ENCODE data around the gene ZNF669. TPM values are rescaled to one million over a fixed set of nuclear protein-coding genes. Genes with fewer than 3 reads are reported as not detected.
A peak's percentile ranks its signal among the peaks of the same experiment; 100 is the strongest.

ZNF669 gene
- total RNA-seq, 1 experiment from 2014 or later = 9.1 TPM

GRCh38 chr1:247115141-247115510 lies 11.0 kb upstream of the ZNF669 start:
- no TSS peak for BruUV-seq (replicated peaks)
- H3K4me3 Mint-ChIP-seq (ENCODE audit: unreplicated experiment) = peak overlapping the region; percentile 24
- POLR2A ChIA-PET = no interaction called here

GRCh38 chr1:247114351-247115140 lies 10.4 kb upstream of the ZNF669 start:
- H3K4me3 Mint-ChIP-seq (ENCODE audit: unreplicated experiment) = peak overlapping the region; percentile 24
- H3K36me3 ChIP-seq (ENCODE audit: control insufficient read depth, insufficient read depth, low read length) = no peaks in the 10 kb centered on the region
- TF ChIP-seq CTCF (IDR thresholded peaks at IDR 0.05; ENCODE audit: insufficient read depth in 1 of 2, low read depth in 1 of 2, low read length in 1 of 2, severe bottlenecking in 1 of 2, unreplicated experiment in 1 of 2) = no peak
- no peak for DNase-seq
- H3K4me1 Mint-ChIP-seq (ENCODE audit: low read depth, unreplicated experiment) = no peaks in the 10 kb centered on the region
- no TSS peak for BruUV-seq (replicated peaks)
- peaks cover 18% of the 10 kb centered on the region for H3K36me3 Mint-ChIP-seq (ENCODE audit: insufficient read depth, unreplicated experiment)
- intact Hi-C loops (cut with micrococcal nuclease; ENCODE audit: unreplicated experiment) = no loop called here
- no peak overlapping the region for H3K4me3 ChIP-seq (ENCODE audit: low read depth, low read length)
- no peaks in the 10 kb centered on the region for H3K9me3 ChIP-seq
- ChIA-PET CTCF (no interaction called here), POLR2A (no interaction called here)
- H3K27ac Mint-ChIP-seq (ENCODE audit: unreplicated experiment) = peak overlapping the region; percentile 88
- no peaks in the 10 kb centered on the region for H3K9me3 Mint-ChIP-seq (ENCODE audit: unreplicated experiment)
- H3K4me1 ChIP-seq = peaks cover 6% of the 10 kb centered on the region; the same call in 1 of the 2 replicates
- no peaks in the 10 kb centered on the region for H3K27me3 ChIP-seq (replicated peaks; ENCODE audit: control insufficient read depth, insufficient read depth, low read length)
- no peaks in the 10 kb centered on the region for H3K27me3 Mint-ChIP-seq (ENCODE audit: insufficient read depth, unreplicated experiment)

More at GRCh38 chr1:247115141-247115510, 11.0 kb upstream of the ZNF669 start:
- intact Hi-C loops (cut with micrococcal nuclease; ENCODE audit: unreplicated experiment) = no loop called here
- H3K4me1 Mint-ChIP-seq (ENCODE audit: low read depth, unreplicated experiment) = no peaks in the 10 kb centered on the region
- no peaks in the 10 kb centered on the region for H3K9me3 Mint-ChIP-seq (ENCODE audit: unreplicated experiment)
- H3K27ac Mint-ChIP-seq (ENCODE audit: unreplicated experiment) = peak overlapping the region; percentile 88
- Histone ChIP-seq H3K36me3 (ENCODE audit: control insufficient read depth, insufficient read depth, low read length) (no peaks in the 10 kb centered on the region), H3K4me1 (peaks cover 6% of the 10 kb centered on the region; the same call in 1 of the 2 replicates), H3K4me3 (ENCODE audit: low read depth, low read length) (no peak overlapping the region), H3K9me3 (no peaks in the 10 kb centered on the region), H3K27me3 (replicated peaks; ENCODE audit: control insufficient read depth, insufficient read depth, low read length) (no peaks in the 10 kb centered on the region)
- no peaks in the 10 kb centered on the region for H3K27me3 Mint-ChIP-seq (ENCODE audit: insufficient read depth, unreplicated experiment)
- H3K36me3 Mint-ChIP-seq (ENCODE audit: insufficient read depth, unreplicated experiment) = peaks cover 18% of the 10 kb centered on the region
- no peak for TF ChIP-seq CTCF (IDR thresholded peaks at IDR 0.05; ENCODE audit: insufficient read depth in 1 of 2, low read depth in 1 of 2, low read length in 1 of 2, severe bottlenecking in 1 of 2, unreplicated experiment in 1 of 2)
- CTCF ChIA-PET = no interaction called here
- DNase-seq = no peak

GRCh38 chr1:247113733-247114271 lies 9.6 kb upstream of the ZNF669 start:
- CTCF ChIA-PET = no interaction called here
- Mint-ChIP-seq H3K9me3 (ENCODE audit: unreplicated experiment) (no peaks in the 10 kb centered on the region), H3K27ac (ENCODE audit: unreplicated experiment) (no peak overlapping the region), H3K27me3 (ENCODE audit: insufficient read depth, unreplicated experiment) (no peaks in the 10 kb centered on the region), H3K4me3 (ENCODE audit: unreplicated experiment) (no peak overlapping the region), H3K36me3 (ENCODE audit: insufficient read depth, unreplicated experiment) (peaks cover 18% of the 10 kb centered on the region), H3K4me1 (ENCODE audit: low read depth, unreplicated experiment) (no peaks in the 10 kb centered on the region)
- intact Hi-C loops (cut with micrococcal nuclease; ENCODE audit: unreplicated experiment) = no loop called here
- no TSS peak for BruUV-seq (replicated peaks)
- POLR2A ChIA-PET = no interaction called here
- Histone ChIP-seq H3K4me3 (ENCODE audit: low read depth, low read length) (no peak overlapping the region), H3K9me3 (no peaks in the 10 kb centered on the region), H3K27me3 (replicated peaks; ENCODE audit: control insufficient read depth, insufficient read depth, low read length) (no peaks in the 10 kb centered on the region), H3K36me3 (ENCODE audit: control insufficient read depth, insufficient read depth, low read length) (no peaks in the 10 kb centered on the region), H3K4me1 (peaks cover 6% of the 10 kb centered on the region; the same call in 1 of the 2 replicates)
- no peak for TF ChIP-seq CTCF (IDR thresholded peaks at IDR 0.05; ENCODE audit: insufficient read depth in 1 of 2, low read depth in 1 of 2, low read length in 1 of 2, severe bottlenecking in 1 of 2, unreplicated experiment in 1 of 2)
- DNase-seq = no peak

Measured in Caco-2 (cell line).